GM19023 (cell line): ENCODE measurements around the gene KLHL42.
A peak's percentile ranks its signal among the peaks of the same experiment; 100 is the strongest.
"Not testable (repeated sequence)": the region's sequence is repeated elsewhere in the genome, so short reads cannot be mapped to it uniquely, and the experiment has no call there.

ENCODE experiments used
- ATAC-seq: cut with Tn5 transposase; IDR thresholded peaks from one replicate; pipeline ENCODE4 v1.9.1; 2021; ENCODE audit warnings: mild to moderate bottlenecking, moderate library complexity; ENCODE audit not compliant: unreplicated experiment

Gene KLHL42

DNA sequence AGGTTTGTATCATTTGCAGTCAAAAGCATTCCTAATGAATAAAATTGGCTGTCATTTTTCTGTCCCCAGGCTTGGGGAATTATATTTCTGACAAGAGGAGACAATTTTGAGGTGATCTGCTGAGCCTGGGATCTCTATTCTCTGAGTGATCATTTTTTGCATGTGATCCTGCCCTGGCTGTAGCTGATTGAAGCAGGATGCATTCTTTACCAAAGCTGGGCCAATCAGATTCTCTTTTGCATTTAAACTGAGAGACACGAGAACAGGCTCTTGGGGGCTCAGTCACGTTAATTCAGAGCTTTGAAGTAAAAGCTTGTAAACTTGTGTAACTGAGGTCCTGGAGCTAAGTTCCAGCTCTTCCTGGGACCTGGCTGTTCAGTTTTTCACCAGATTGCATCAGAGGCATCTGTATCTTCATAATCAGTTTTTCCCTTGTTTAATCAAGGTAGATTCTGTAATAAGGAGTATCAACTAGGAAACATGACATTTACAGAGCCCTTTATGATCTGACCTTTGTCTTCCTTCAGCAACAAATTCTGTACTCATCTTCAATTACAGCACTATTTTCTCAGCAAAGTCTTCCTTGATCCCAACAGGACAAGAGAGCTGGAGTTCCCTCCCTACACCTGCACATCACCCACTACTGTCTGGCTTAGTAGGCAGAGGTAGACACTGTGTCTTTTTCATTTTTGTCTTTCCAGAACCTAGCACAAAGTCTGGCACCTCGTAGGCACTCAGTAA is 35.0 kb downstream of the KLHL42 start:
- no peak for ATAC-seq

DNA sequence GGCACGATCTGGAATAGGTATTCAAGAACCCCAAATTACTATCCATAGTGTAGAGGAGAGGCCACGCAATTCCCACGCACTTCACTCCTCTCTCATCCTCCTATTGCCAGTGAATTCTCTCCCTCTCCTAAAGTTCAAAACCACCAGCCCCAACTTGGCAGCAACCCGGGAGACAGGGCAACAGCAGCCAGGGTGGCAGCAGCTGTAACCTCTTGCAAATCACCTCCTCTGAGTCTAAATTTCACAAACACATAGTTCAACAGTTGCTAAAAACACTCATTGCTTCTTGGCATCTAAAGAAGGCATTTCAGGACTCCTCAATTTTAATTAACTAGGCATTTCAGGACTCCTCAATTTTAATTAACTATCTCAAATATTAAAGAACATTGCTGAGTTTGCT is 37.7 kb downstream of the KLHL42 start:
- ATAC-seq = no peak

DNA sequence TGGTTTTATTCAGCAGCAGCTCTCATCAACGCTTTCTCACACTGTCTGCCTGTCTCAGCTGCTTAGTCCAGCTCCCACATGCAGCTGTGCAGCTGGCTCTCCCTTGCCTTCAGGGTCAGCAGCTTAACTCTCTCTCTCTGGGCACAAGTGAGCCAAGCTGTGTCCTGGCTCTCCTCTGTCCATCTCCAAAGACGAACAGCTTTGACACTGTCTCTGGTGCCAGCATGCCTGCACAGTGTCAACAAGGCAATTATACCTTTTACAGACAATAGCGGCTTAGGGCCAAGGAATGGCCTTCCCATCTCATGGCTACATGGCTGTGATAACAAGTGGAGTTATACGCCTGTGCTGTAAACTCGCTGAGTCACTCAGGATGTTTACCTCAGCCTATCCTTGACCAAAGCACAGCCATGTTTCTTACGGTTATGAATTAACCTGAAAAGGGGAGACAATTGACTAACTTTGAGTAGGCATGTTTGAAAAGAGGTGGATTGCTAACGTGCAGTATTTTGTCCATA is 38.4 kb downstream of the KLHL42 start:
- ATAC-seq = no peak

DNA sequence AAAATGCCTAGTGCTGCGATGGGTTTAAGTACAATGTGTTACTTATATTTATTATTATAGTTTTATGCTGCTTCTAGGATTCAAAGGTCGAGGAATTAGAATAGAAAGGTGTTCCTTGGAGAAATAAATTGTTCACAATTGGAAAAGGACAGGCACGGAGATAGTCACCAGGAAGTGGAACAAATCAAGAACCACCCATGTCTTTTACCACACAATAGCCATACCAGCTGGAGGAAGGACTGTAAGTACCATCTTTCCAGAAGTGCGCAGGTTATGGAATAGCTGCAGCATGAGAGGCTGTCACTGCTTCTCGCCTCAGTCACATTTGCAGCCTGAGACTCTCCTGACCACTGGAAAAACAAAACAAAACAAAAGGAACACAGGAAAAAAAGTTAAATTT is 40.5 kb downstream of the KLHL42 start:
- no peak for ATAC-seq

DNA sequence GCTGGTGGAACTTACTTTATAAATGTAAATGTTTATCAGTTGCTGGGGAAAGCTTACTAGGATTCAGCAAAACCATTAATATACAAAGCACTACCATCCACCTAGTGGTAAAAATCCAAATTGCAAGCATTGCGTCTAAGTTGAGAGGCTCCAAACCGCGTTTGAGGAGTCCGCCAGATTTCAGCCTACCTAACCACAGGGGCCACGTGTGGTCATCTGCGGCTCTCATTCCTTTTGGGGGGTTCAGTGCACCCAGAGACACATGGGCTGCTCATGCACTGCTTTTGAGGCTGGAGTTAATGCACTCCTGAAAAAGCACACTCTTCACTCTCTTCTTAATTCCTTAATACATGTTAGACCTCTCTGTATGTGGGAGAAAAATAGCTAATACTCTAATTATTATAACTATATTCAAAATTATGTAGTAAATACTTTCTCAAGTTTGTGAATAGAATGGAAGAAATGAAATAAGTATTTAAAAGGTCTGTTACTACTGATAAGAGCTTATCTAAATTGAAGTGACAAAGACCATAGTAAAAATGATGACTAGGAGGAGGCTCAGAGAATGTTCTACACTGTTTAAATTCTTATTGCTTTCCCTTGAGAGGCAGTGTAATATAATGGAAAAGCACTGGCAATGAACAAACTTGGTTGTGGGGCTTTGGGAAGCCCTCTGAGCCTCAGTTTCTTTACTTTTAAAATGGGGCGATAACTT is 41.4 kb downstream of the KLHL42 start:
- no peak for ATAC-seq

DNA sequence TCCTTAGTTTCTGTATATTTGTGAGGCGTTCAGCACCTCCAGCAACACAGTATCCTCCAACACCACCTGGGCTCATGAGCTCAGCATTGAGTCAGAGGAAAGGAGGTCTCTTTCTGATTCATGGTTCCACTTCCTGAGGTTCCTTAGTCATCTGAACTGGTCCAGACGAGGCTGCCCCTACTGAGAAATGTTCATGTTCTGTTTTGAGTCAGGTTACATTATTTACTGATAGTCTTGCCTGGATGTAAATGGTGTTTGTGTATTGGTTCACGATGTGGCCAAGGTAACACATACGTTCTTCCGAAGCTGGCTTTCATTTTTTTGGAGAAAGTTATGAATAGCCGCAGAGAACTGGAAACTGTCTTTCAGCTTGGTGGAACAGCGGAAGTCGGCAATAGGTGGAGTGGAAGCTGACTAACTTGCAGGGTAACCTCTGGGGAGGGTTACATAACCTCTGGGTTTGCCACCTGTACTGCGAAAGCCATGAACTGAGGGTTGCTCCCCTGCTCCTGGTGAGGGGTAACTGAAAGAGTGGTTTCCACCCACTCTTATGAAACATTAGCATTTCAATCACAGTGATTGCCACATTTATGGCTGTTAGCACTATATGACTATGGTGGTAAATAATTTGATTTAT is 42.2 kb downstream of the KLHL42 start:
- peak; percentile 71 for ATAC-seq

DNA sequence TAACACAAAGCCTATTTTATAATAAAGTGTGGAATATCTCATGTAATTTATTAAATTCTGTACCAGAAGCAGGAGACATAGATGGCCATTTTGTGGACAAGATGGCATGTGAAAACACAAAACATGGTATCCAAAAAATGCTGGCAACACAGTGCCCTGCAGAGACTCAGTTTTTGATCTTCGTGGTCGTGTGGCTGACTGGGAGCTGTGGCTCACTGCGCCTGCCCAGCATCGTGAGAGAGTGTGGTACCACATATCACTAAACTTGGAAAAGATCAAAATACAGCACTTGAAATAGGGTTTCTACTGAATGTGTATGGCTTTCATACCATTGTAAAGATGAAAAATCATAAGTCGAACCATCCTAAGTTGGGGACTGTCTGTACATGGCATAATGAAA is 43.0 kb downstream of the KLHL42 start:
- ATAC-seq = no peak

DNA sequence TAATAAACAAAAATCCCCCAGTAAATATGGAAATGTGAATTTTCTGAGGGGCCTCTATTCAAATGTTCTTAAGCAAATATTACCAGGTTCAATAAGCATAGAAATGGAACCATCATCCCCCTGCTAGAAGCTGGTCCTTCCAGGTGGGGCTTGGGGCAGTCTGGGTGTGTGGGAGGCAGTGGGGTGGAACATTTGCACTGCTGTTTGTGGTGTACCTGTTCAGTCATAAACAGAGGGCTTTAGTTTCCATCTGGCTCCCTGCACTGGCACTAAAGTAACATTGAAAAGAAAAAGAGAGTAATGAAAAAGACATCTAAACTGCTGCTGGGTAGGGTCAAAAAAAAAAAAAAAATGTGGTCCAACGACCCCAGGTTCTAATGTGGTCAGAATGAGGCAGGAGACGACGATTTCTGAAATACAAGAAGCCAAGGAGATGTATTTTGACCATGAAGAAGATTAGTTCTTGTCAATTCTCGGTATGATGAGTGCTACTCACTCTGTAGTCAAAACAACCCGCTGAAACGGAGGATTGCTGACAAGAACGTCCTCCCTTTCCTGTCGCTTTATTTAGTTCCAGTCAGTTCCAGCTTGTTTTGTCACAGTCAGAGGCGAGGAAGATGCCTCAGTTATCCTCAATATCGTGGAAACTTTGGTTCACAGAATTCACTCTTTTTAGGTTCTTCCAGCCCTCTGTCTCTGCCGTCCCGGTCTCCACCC is 44.3 kb downstream of the KLHL42 start:
- peak; percentile 71 for ATAC-seq

DNA sequence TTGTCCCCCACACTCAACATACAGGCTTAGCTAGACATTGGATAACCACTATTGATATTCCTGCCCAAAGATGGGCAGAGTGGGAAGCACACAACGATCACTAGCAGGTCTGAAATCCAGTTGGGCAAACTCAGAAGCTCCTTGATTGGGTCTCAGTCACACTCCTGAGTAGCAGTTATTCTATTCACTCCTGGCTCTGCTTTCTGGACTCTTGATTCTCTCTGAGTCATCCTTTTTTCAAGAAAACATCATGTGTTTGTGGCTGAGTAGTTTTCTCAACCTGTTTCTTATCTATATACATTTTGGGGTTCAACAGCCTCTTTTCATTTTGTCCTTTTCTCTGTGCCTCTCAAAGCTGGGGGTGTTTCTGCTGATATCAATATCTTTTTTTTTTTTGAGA is 46.0 kb downstream of the KLHL42 start:
- ATAC-seq = no peak

DNA sequence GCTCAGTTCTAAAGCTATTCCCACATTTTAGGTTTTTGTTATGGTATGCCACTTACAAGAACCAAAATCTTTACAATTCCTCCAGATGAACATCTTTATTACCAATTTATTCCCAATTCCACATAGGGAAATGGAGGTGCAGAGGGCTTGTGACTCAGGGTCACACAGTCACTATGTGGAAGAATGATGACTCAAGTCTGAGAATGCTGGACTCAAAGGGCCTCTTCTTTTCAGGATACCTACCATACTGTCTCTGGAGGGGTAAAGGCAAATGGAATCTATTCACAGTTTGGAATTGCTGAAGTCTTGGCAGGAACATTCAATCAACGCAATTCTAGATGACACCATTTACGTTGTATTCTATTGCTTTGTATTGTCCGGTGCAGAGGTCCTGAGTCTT is 48.2 kb downstream of the KLHL42 start:
- ATAC-seq = no peak

DNA sequence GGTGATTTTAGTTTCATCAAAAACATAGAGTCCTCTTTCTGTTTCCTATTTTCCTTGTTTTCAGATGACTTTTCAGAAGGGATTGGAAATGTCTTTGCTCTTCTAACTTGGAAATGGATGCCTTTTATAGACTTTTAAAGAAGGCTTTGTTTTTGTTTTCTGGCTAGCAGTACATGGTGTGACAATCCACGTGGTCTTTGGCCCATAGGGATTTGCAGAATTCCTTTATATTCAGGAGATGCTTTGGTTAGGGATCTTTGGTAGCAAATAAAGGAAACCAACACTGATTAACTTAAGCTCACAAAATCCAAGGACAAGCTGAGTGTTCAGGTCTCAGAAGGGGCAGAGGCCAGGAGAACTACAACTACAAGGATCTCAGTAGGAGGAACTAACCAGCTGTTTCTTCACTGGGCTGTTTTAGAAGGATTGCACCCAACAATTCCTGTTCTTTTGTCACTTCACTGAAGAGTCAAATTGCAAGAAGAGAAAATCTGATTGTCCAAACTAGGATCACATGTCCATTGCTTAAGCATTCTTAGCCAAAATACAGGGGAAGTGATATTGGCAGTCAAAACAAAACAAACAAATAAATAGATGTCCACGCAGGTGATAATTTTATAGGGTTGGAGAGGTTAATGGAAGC is 58.6 kb downstream of the KLHL42 start:
- ATAC-seq = no peak

DNA sequence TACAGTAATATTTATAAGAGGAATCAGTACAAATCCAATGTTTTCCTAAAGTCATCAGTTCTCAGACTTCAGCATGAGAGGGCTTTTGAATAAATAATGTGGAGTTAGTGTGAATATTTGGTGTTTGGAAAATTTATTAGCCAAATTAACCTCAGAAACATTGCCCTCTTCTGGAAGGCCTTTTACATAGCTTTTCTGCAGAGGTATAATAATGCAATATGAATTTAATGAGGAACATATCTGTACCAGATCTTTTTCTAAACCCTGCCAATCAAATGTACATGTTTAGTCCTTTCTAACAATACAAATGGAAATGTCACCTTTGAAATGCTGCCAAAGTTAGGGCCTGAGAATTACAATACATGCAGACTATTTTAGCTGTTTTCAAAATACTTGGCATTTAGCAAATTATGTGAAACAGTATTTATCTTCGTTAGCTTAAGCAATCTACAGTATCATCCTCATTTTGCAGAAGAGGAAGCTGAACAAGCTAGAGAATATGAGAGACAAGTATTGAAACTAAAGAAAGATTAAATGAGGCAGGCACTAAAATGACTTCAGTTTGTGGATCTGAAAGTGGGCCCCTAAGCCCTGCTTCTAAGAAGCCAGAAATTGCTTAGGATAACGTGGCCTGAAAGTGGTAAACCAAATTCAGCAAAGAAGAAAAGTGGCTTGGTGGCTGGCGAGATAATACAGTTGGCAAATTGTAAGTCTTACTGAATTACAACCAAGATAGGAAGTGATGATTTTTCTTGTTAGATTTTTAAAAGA is 60.4 kb downstream of the KLHL42 start:
- no peak for ATAC-seq

DNA sequence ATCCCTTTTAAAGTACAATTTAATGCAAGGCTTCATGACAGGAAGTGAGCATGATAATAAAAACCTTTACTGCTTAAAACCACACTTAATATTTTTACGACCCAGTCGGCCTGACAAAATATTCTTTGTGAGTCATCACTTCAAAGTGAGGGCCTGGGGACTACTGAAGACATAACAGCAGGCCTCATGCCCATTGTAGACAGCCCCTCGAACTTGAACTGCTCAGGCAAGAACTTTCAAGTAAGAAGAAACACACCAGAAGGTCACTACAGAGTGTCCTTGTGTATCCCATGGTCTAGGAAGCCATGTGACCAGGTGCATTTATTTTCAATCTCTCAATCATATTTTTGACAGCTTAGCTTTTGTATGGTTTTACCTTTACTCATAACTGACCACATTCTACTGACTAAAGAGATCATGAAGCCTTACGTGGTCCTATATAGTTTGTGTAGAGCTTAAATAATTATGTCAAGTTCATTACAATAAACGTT is 61.4 kb downstream of the KLHL42 start:
- ATAC-seq = no peak

DNA sequence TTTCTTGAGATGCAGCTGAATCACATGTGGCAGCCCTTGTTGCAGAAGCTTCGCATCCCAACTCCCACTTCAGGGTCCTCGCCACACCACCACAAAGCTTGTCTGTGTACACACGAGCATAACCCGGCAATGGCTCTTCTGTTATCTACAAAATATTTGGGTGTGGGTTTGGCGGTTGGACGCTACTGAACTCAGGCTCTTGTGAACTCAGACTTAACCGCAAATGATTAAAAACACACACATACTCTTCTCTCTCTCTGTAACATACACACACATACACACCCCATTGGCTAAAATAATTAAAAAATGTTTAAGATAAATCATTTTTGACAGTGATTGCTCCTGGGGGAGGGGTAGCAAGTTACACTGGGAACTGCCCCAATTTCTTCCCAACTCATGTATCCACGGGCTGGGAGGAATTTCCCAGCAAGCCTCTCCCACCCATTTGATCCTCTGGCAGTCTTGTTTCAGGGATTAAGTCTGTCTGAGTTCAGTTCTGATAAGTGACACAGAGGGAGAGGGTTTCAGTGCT is 63.7 kb downstream of the KLHL42 start:
- ATAC-seq = no peak

DNA sequence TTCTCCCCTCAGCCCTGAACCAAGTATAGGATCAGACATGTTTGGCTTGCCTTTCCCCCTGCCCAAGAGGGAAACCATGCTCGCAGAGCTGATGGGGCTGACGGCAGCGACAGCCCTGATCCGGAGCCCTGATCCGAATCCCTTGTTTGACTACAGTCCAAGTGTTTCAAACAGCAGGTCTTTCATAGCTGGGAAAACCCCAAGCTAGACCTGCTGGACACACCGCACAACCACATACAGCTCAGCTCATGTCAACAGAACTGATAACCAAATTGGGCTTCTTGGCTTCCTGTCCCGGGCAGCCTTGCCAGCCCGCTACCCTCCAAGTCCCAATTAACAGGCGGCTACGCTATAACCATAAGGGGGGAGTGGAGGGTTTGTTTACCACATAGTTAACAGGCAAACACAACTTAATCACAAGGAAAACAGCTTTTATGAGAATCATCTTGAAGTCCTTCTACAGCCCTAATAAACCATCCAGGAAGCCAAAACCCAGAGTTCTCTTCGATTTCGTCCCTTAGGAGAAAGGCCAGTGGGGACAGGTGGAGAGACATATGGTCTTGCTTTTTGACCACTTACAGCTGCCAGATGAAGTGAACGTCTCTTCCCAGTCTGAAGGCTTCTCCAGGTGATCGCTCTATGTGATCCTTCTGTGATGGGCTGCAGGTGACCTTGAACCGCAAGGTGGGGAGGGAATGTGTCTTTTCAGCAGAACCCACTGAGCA is 64.5 kb downstream of the KLHL42 start:
- no peak for ATAC-seq

DNA sequence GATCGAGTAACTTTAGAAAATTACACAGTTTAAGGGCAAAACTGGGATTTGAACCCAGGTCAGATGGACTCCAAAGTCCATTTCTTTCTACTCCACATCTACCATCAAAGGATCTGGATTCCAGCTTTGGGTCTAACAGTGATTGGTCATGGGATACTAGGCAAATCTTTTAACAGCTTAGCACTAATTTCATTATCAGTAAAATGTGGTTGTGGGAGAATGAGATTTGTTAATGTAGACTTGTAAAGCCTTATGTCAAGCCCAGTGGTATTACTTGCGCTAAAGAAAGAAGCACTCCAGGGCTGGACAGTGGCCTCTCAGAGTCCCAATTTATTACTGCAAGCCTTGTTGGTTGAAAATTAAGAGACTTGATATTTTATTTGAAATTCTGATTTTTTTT is 65.2 kb downstream of the KLHL42 start:
- no peak for ATAC-seq

DNA sequence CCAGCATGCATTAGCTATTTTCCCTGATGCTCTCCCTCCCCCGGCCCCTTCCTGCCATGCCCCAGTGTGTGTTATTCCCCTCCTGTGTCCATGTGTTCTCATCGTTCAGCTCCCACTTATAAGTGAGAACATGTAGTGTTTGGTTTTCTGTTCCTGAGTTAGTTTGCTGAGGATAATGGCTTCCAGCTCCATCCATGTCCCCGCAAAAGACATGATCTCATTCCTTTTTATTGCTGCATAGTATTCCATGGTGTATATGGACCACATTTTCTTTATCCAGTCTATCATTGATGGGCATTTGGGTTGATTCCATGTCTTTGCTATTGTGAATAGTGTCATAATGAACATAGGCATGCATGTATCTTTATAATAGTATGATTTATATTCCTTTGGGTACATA is 65.7 kb downstream of the KLHL42 start:
- not testable (repeated sequence) for ATAC-seq

DNA sequence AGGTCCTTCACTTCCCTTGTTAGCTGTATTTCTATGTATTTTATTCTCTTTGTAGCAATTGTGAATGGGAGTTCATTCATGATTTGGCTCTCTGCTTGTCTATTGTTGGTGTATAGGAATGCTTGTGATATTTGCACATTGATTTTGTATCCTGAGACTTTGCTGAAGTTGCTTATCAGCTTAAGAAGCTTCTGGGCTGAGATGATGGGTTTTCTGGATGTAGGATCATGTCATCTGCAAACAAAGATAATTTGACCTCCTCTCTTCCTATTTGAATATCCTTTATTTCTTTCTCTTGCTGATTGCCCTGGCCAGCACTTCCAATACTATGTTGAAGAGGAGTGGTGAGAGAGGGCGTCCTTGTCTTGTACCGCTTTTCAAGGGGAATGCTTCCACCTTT is 67.3 kb downstream of the KLHL42 start:
- ATAC-seq = not testable (repeated sequence)

DNA sequence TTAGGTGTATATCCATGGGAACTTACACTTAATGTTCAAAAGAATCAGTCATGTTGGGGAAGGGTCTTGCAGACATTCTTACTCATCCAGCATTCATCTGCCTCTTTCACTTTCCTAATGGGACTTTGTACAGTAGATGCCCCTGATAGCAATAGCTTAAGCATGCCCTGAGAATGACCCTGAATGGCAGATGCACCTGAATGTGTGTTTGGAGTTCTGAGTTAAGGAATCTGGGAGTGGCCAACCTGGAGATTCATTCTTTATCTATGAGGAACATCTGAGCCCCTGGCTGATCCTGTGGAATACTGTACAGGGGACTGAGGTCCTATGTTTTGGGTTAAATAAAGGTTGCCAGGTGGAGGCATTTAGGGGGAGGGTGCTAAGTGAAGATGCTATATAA is 71.3 kb downstream of the KLHL42 start:
- ATAC-seq = no peak
